ENCODE results near the gene PIGO. TPM values are rescaled to one million over a fixed set of nuclear protein-coding genes. Genes with fewer than 3 reads are reported as not detected.
A peak's percentile ranks its signal among the peaks of the same experiment; 100 is the strongest.

PIGO gene
- total RNA-seq, 4 donors from 2014 or later, result 6.6 to 12.3 (median 7.3) TPM

DNA sequence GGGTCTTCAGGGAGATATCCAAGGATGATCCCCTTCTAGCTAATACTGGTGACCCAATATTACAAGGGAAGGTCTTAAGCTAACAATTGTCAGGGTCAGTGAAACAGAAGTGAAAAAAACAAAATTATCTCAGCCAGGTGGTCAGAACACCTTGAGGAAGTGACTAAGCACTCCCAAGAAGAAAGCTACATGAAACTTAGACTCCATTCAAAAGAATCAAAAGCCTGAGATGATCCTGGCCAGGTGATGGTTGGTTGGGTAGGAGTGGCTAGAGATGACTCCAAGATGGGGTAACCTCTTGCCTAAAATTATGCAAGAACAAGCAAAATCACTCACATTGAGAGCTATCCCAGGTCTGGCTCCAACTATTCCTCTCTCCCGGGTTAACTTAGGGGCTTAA is 29.3 kb downstream of the PIGO start:
- peak overlapping the region in 1 of 4 donors; percentile 18 for H3K27ac ChIP-seq

DNA sequence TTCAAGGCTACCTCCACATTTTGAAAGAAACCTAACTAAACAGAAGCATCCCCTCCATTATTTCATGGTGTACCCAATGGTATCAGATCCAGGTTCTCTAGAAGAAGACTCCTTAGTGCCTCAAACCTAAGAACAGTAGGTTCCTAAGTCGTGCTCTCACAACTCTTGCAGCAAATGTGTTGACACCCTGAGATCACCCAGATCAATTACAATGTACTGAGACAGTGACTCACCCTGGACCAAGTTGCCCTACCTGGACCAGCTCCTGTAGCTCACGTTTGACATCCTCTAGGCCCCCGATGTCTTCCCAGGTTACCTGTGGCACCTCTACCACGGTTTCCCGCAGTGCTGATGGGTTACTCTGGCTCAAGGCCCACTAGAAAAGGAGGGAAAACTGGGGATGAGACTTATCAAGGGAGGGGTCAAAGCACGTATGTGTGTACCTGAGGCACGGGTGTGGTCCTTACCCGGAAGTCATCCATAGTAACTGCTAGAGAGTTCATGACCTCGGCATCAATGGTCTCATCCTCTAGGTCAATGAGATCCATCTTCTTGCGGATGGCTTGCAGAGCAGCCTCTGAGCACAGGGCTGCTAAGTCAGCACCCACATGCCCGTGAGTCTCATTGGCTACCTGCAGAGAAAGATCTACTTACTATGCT is 35.7 kb downstream of the PIGO start:
- TF ChIP-seq CTCF (IDR thresholded peaks at IDR 0.05 in 4 of 5, conservative IDR thresholded peaks at IDR 0.05 in 1 of 5) (no peak), POLR2A (IDR thresholded peaks at IDR 0.05) (no peak)
- peak overlapping the region in 3 of 4 donors; percentile 44 to 67 (median 60) for H3K27ac ChIP-seq
- in situ Hi-C loops (cut with MboI; ENCODE audit: low sequenced_read_pairs in 4 of 4) (no loop called here), intact Hi-C loops (cut with DNase I; ENCODE audit: low total_unique reads) (loop anchor here (5.0 kb wide), 1 partner anchor 48 kb away; no protein-coding TSS in a partner anchor)
- DNase-seq (peak in 1 of 2 donors; percentile 34), ATAC-seq (peak; percentile 81 to 84)
- H3K4me3 ChIP-seq, result no peak overlapping the region
- no peaks in the 10 kb centered on the region for H3K9me3 ChIP-seq
- H3K36me3 ChIP-seq, result peaks cover 30 to 100% of the 10 kb centered on the region in 2 donors
- no peaks in the 10 kb centered on the region for H3K4me1 ChIP-seq
- no peaks in the 10 kb centered on the region for H3K27me3 ChIP-seq

More for the DNA sequence above, 29.3 kb downstream of the PIGO start:
- in situ Hi-C loops (cut with MboI; ENCODE audit: low sequenced_read_pairs in 4 of 4), result no loop called here
- H3K9me3 ChIP-seq, result no peaks in the 10 kb centered on the region
- DNase-seq (no peak), ATAC-seq (no peak)
- peaks cover 29 to 33% of the 10 kb centered on the region in 2 donors for H3K4me1 ChIP-seq
- H3K36me3 ChIP-seq, result peaks cover 21 to 63% of the 10 kb centered on the region in 2 donors
- no peaks in the 10 kb centered on the region for H3K27me3 ChIP-seq
- intact Hi-C loops (cut with DNase I; ENCODE audit: low total_unique reads), result no loop called here
- no peak overlapping the region for H3K4me3 ChIP-seq
- no peak for TF ChIP-seq POLR2A (IDR thresholded peaks at IDR 0.05)
- TF ChIP-seq CTCF (IDR thresholded peaks at IDR 0.05 in 4 of 5, conservative IDR thresholded peaks at IDR 0.05 in 1 of 5), result no peak

DNA sequence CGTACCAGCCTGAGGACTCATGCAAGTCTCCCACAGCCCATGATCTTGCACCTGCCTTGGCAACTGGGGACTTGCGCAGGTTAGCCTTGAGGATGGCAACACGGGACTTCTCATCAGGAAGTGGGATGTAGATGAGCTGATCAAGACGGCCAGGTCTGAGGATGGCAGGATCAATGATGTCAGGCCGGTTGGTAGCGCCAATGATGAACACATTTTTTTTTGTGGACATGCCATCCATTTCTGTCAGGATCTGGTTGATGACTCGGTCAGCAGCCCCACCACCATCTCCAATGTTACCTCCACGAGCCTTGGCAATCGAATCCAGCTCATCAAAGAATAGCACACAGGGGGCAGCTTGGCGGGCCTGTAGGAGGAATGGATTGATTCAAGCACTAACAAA is 37.0 kb downstream of the PIGO start:
- TF ChIP-seq POLR2A (IDR thresholded peaks at IDR 0.05), result no peak
- no peak for TF ChIP-seq CTCF (IDR thresholded peaks at IDR 0.05 in 4 of 5, conservative IDR thresholded peaks at IDR 0.05 in 1 of 5)
- intact Hi-C loops (cut with DNase I; ENCODE audit: low total_unique reads), result no loop called here
- H3K9me3 ChIP-seq, result no peaks in the 10 kb centered on the region
- DNase-seq (no peak), ATAC-seq (no peak)
- H3K4me1 ChIP-seq, result no peaks in the 10 kb centered on the region
- in situ Hi-C loops (cut with MboI; ENCODE audit: low sequenced_read_pairs in 4 of 4), result loop anchor here in 1 of 4 donors (10.0 kb wide), 1 partner anchor 155 kb away; no protein-coding TSS in a partner anchor
- H3K36me3 ChIP-seq, result peaks cover 35 to 100% of the 10 kb centered on the region in 2 donors
- H3K27me3 ChIP-seq, result no peaks in the 10 kb centered on the region
- no peak overlapping the region for H3K4me3 ChIP-seq
- peak overlapping the region in 1 of 4 donors; percentile 60 for H3K27ac ChIP-seq

DNA sequence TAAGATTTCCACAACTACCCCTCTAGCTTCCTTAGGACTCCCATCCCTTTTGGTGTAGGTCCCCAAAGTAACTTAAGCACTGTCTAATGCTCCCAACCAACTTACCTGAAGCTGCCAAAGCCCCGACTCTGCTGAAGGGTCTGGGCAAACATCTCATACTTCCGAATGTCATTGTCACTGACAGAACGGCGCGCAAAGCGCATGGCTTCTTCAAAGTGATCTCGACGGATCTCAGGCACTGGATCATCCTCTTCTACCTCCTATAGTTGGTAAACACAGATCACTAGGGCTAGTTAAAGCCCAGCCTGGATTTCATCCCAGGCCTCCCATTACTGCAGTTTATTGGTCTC is 39.1 kb downstream of the PIGO start:
- ATAC-seq (no peak), DNase-seq (no peak)
- no peaks in the 10 kb centered on the region for H3K9me3 ChIP-seq
- peaks cover 20 to 91% of the 10 kb centered on the region in 2 donors for H3K36me3 ChIP-seq
- intact Hi-C loops (cut with DNase I; ENCODE audit: low total_unique reads), result no loop called here
- in situ Hi-C loops (cut with MboI; ENCODE audit: low sequenced_read_pairs in 4 of 4), result loop anchor here in 1 of 4 donors (10.0 kb wide), 1 partner anchor 152 kb away; no protein-coding TSS in a partner anchor
- no peak overlapping the region for H3K27ac ChIP-seq
- no peaks in the 10 kb centered on the region for H3K4me1 ChIP-seq
- no peaks in the 10 kb centered on the region for H3K27me3 ChIP-seq
- H3K4me3 ChIP-seq, result no peak overlapping the region
- TF ChIP-seq CTCF (IDR thresholded peaks at IDR 0.05 in 4 of 5, conservative IDR thresholded peaks at IDR 0.05 in 1 of 5) (no peak), POLR2A (IDR thresholded peaks at IDR 0.05) (no peak)

Data from gastrocnemius medialis (tissue), 4 donors.